Renal cortex interstitium (tissue), 11 donors: ENCODE data around the gene OGA. TPM values are rescaled to one million over a fixed set of nuclear protein-coding genes. Genes with fewer than 3 reads are reported as not detected.

Source experiments
- DNase-seq, 11 donors: peaks; one replicate each; pipeline ENCODE4 v3.0.0-alpha.2; 2013; ENCODE audit warnings: low read depth in 9 of 11, low spot score in 4 of 11; ENCODE audit errors: extremely low read depth in 1 of 11
- polyA plus RNA-seq, 3 donors: library from polyadenylated mRNA; unstranded; fragments of 120-200 nt; gene quantifications; one replicate each; pipeline ENCODE4 v1.2.1, GENCODE V29; 2013; ENCODE audit not compliant: insufficient read length in 3 of 3

Gene OGA
- polyA plus RNA-seq, 3 donors = 125 to 245 (median 168) TPM

DNA sequence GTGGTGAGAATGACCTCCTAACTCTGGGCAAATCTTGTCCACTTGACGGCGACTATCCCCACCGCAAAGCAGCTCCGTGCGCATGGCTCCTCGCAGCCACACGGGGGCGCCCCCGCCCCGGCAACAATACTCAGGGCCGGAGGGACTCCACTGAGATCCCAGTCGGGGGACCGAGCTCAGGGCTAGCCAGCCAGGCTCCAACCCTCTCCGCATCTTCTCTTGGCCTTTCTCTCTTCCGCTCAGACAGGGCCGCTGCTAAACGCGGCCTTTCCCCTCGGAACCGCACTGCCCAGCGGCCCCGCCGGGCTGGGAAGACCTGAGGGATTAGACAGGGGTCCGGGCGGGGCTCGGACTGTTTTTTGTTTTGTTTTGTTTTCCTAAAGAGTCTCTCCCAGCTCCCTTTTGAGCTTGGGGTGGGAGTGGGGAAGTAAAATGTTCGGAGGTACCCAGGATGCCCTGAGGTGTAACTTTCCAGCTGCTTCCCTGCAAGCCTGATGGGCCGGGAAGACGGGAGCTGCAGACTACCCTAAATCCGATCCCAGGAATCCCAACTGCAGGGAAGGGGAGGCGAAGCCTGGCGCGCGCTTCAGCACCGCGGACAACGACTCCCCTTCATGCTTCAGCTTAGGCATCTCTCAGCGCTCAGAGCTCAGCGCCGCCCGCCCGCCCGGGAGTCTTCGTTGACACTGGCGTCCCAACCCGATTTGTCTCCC lies 22.7 kb upstream of the OGA start:
- peak in 9 of 11 donors; percentile 79 to 90 (median 84) for DNase-seq

DNA sequence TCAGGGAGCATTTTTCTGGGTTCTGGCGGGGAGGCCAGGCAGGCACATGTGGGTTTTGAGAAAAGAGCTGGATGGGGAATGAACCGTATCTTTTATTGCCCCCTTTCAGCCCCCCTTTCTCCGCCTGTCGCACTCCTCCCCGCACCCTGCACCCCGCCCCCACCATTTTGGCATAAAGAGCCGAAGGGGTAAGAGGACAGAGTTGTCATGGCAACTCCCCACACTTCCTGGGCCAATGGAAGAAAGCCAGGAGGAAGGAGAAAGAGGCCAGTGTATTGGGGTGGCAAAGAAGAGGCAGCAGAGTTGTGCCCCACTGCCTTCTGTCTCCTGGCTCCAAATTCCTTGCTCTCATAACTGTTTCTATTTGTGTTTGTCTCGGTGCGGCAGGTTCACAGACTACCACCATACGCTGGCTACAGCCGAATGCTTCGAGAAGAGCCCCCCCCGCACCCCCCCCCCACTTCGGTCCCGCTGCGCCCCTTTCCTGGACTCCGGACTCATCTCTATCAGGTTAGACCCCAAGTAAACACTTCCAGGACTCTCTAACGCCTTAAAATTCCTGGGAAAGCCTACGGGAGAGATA lies 21.9 kb upstream of the OGA start:
- DNase-seq = no peak

DNA sequence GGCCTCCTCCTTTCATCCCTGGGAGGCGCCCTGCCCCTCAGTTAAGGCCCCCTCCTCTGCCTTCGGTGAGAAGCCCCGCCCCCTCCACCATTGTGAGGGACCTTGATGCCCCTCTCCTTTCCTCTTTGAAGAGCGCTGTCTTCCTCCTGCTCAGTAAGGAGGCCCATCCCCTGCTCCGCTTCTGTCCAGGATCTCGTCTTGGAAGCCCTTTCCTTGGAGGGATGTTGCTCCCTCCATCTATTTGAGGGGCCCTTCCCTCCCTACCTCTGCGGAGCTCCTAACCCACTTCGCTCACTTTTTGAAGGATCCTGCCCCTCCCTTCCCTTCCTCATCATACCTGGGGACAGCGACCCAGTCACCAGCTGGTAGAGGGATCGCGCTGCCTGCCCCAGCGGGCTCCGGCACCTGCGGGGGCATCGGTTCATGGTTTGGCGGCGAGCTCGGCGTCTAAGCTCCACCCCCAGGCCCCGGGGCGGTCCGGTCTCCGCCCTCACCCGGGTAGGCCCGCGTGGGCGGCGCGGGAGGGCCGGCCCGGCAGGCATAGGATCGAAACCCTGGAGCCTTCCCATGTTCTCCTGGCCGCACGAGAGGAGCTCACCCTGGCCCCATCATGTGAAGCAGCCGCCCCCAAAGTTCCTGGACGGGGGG lies 21.3 kb upstream of the OGA start:
- DNase-seq = no peak

DNA sequence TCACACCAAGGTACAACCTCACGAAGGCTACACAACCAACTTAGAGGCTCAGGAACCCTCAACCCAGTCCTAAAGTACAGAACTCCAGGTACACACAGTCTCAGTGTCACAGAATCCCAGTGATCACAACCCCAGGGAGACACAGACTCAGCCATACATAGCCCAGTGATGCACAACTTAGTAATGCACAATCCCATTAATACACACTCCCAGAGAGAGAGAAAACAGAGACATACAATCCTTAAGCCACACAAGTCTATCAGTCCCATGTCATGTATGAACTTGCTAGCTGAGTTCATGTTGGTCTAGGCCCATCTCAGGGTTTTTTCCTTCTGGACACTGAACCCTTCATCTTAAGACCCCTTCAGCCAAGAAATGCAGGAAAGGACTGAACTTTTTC lies 20.8 kb upstream of the OGA start:
- DNase-seq = no peak

DNA sequence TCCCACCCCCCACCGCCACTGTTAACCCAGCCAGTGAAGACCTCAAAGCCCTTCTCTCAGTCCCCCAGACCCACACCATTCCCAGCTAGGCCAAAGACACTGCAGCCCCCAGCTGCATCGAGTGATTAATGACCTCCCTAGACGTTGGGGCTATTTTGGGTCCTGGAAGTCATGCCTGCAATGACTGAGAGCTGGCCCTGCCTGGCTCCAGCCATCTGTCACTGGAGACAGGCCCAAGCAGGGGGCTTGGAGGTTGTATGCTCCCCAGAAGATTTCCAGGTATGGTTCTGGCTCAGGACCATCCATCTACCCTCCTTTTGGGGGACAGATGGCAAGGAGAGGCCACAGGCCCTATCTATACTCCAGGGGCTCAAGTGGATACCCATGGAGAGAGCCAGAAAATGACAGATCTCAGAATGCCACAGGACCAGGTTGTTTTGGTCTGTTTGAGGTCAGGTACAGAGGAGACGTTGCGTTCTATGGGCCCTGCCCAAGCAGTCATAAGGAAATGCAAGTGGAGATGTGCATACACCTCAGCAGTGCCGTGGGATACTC lies 20.2 kb upstream of the OGA start:
- no peak for DNase-seq

DNA sequence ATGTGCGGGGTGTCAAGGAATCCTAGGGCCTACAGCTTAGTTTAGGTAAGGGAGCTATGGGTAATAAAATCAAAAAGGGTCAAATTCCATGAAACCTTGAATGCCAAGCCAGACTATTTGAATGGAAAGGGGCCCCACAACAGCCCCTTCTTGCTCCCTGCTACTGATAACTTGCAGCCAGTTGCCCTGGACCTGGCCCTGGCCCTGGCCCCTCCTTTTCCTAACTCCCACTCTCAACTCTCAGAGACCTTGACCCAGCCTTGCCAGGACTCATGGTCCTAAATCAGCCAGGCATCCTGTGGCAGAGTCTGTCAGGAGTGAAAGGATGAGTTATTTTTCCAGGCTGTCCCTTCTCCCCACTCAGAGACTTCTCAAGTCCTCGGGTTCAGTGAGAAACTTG lies 19.5 kb upstream of the OGA start:
- no peak for DNase-seq

DNA sequence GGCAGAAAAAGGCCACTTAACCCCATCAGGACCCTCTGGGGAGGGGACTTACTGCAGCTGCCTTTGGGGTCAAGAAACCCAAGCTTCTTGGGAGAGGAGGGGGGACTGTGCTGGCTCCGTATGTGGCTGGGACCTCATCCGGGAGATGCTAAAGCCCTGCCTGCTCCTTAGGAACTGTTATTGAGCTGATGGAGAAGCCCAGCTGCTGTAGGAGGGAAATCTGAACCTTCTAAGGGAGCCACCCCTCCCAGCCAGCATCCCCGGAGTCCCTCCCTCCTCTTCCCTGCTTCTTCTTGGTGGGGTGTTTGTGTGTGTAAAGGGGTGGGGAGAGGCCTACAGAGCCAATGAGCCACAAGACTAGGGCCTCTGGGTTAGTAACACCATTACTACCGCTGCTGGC lies 17.1 kb upstream of the OGA start:
- no peak for DNase-seq

DNA sequence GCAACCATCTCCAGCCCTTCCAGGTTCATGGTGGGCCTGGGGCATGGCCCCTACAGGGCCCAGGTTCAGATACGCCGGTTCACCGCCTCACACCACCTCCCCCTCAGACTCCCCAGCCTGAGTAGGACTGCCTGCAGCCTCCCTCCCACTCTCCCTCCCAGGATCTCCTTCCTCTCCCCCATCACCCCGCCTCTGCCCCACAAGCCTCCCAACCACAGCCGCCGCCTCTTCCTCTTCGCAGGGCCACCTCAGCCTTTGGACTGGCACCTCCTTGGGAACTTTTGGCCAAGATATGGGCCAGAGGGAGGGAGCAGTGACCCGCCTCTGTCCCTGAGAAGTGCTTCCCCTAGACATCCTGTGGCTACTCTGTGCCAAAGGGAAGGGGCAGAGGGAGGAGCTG lies 16.1 kb upstream of the OGA start:
- no peak for DNase-seq

DNA sequence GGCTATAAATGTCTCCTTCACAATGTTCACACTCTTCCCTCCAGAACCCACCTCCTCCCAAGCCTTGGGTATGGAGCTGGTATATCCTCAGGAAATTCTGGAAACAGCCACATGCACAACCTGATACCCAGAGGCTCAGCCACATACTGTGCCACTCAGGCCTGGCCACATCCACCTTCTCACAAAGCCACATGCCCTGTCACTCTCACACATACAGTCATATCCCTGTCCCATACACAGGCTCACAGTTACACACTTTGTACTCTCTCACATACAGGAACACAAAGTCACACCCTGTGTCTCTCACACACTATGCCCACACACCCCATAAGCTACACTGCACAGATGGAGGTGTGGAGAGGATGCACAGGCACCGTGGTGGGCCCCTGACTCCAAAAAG lies 15.2 kb upstream of the OGA start:
- DNase-seq = no peak

DNA sequence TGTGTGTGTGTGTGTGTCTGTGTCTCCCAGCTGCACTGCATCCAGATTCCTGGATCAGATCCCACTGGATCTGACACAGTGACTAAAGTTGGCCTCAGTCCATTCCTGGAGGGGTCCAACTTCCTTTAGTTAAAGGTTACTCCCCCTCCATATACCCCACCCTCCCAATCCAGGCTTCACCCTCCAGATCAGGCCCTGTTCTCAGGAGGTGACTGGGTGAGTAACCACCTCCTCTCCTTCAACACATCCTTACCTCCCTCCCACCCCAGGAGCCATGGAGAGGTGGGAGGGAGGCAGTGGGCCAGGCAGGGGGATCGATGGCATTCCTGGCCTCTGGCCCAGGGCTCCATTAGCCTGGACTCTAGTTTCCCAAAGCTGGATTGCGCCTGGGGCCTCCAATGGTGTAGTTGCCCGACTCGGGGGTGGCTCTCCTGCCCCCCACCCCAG lies 14.1 kb upstream of the OGA start:
- DNase-seq = no peak

DNA sequence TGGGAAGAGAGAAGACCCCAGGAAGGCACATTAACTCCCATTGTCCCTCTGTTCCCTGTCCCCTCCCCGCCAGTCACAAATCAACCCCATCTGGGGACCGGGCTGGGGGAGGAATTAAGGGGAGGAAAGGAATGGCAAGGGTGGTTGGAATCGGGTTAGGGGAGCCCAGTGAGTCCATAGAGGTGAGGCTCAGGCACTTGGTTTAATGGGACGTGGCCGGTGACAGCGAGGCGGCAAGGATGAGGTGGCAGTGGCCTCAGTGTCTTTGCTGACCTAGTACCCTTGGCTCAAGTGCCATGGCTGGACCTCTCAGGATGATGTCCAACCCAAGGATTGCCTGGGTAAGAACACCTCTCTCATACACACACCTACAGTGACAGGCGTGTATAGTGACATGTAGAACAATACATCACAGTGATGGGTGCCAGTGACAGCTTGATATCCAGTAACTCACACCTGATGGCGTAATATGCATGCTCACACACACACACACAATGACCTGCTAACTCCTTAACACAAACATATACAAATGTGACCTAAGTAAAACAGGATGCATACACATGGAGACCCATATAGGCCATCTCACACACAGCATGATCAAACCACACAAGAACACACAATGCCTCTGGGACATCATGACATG lies 13.0 kb upstream of the OGA start:
- DNase-seq = no peak

DNA sequence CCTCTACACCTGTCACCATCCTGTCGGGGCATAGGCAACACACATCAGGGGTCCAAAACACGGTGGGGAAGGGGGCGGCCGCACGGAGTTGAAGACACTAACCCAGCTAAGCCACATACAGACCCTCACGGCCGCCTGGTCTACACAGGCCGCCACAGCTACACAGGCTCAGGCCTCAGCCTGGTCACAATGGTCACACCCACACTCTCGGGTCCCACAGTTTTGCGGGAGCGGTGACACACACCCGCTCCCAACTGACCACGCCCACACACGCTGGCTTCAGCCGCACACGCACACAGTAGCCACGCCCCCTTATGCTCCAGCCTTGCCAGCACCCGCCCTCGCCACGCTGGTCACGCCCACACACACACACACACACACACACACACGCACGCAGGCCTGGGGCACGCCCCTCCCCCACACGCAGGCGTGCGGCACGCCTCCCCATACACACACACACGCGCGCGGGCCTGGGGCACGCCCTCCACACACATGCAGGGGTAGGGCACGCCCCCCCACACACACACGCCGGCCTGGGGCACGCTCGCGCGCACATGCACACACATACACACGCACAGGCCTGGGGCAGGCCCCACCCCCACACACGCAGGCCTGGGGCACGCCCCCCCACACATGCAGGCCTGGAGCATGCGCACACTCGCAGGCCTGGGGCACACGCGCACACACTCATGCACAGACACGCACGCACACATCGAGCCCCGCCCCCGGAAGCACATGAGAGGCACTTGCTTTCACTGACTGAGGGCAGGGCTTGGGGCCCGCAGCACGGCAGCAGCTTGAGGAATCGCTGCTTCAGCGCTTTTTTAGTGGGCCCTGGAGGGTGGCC lies 12.3 kb upstream of the OGA start:
- DNase-seq = peak in 8 of 11 donors; percentile 79 to 88 (median 84)

DNA sequence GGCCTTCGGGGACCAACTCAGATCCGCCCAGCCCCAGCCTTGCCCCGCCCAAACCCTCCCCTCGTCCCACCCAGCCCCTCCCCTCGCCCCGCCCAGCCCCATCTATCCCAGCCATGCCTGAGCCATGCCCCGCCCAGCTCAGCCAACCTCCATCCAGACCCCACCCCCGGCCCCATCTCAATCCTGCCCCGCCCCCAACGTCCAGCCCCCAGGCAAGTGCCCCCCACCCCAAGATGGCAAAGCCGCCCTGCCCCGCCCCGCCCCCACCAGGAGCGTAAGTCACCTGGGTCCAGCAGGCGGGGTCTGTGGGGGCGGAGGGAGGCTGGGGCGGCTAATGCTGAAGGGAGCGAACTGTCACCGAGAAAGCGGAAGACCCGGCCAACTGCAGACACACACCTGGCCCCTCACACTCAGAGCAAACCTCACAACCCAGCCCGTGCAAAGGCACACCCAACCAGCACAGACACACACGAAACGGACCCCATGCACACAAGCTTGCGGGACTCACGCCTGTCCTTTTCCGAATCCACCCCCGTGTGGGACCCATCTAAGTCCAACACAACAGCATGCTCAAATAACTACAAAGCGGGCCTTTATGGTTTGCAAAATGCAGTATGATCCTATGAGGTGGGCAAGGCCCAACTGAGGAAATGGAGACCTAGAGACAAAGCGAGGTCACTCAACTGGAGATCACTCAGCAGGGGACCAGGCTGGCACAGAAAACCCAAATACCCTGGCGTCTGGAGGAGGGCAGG lies 11.5 kb upstream of the OGA start:
- peak in 2 of 11 donors; percentile 44 to 46 for DNase-seq

DNA sequence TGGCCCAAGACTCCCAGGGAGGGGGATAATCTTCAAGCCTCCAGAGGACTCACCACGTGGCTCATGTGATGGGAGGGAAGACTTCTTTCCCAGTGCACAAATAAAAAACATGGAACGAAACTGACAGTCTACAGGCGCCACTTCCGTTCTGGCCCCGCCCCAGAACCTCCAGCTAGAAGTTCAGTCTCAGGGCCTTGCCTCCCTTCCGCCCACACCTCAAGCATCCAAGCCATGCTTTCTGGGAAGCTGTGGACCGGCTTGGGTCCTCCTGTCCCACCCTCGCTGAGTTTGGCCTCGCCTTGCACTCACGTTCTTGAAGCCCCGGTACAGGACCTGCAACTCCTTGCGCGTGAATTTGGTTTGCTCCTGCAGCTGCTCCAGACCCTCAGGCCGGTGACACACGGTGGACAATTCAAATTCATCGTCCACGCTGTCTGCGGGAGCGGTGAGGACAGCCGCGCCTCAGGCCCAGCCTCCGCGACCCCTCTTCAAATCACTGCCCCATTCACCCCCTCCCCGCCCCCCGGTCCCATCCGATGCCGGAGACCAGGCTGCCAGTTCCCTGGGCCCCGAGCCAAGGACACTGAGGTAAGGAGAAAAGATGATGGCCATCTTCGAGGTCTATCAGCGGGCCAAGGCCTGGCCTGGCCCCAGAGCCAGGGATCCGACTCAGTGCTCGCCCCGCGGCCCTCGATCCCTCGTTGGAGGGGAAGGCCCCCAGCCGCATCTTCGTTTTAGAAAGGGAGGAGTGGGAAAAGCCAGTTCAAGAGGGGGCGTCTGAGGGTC lies 10.7 kb upstream of the OGA start:
- DNase-seq = no peak

DNA sequence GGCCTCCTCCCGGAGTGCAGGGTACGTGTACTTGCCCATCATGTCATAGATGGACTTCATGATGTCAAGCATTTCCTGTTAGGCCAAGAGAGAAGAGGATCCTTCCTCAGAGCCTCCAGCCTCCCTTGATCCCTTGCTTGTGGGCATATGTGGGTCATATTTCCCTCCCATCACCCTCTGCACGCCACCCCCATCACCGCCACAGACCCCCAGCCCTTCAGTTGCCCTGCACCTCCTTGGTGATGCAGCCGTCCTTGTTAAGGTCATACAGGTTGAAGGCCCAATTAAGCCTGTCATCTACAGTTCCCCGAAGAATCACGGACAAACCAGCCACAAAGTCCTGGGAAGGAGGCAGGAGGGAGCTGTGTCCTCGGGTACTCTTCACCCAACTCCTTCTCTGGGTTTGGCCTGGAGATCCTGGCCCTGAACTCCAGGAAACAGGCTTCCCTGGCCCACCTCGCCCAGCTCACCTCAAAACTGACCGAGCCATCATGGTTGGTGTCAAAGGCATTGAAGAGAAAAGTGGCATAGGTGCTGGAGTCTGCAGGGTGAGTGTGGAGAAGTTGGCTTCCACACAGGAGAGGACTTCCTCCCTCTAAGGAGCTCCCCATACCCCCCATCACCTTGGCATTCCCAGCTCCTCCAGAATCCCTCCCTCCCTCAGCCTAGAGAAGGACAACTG lies 9.8 kb upstream of the OGA start:
- DNase-seq = no peak

DNA sequence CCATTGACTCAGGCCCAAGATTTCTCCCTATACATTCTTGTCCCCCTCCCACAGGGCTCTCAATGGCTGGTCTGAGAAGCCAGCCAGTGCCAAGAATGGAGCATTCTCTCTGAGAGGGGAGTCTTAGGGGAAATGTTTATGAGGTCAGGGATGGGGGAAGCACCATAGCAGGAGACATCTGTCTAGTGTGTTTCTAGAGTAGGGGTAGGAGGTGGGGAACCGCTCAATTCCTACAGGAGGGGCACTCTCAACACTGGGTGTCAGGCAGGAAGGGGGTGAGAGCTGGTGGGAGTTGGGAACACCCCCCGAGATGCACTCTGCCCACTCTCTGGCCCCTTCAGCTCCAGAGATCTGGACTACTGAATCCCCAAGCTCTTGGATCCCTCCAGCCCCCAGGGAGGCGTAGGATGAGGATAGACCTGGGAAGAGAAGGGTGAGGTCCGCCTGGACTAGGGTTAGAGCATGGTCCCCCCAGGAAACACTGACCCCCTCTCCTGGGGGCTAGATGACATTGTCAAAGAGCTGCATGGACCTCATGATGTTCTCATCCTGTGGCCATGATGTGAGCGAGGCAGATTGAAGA lies 8.7 kb upstream of the OGA start:
- no peak for DNase-seq

DNA sequence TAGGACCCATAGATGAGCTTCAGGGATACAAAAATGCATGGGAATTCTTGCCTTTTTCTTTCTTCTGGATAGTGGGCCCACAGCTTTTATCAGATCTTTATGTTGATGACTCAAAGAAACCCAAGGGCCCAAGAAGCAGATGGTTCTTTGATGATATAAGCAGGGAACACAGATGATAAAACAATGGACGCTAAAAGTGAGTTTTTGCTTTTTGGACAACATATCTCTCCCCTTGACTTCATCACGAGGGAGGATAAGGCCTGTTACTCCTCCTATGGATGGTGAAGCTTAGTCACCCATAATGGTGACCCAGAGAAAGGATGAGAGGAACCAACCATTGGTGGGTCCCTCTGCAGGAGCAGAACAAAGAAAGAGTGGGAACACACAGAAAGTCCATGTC lies 6.5 kb upstream of the OGA start:
- DNase-seq = no peak
